Smooth muscle cell (in vitro differentiated cells): ENCODE data around the gene SIK2. TPM values are rescaled to one million over a fixed set of nuclear protein-coding genes. Genes with fewer than 3 reads are reported as not detected.

Source experiments
- DNase-seq: peaks from one replicate; lab custom pipeline; 2025; ENCODE audit not compliant: unreplicated experiment; lab: John Stamatoyannopoulos, UW
- H2AFZ ChIP-seq: fragments of 200-600 bp; sonication (generic); 2 replicates; pipeline ENCODE4 v1.6.0; 2016; ENCODE audit warnings: antibody characterized with exemption, low read depth, mild to moderate bottlenecking
- H3F3A ChIP-seq: fragments of 200-600 bp; sonication (generic); 2 replicates; pipeline ENCODE4 v1.6.0; 2017; ENCODE audit warnings: antibody characterized with exemption, low read depth
- H3K27ac ChIP-seq: fragments of 200-600 bp; sonication (generic); 2 replicates; pipeline ENCODE4 v1.5.1; 2016; ENCODE audit warnings: low read depth, mild to moderate bottlenecking
- H3K27me3 ChIP-seq: fragments of 200-600 bp; sonication (generic); 2 replicates; pipeline ENCODE4 v1.6.1; 2016; ENCODE audit warnings: low read depth, mild to moderate bottlenecking
- H3K36me3 ChIP-seq: fragments of 200-600 bp; sonication (generic); 2 replicates; pipeline ENCODE4 v1.5.1; 2016; ENCODE audit warnings: low read depth
- H3K4me1 ChIP-seq: fragments of 200-600 bp; sonication (generic); 2 replicates; pipeline ENCODE4 v1.5.1; 2016; ENCODE audit warnings: low read depth
- H3K4me2 ChIP-seq: fragments of 200-600 bp; sonication (generic); 2 replicates; pipeline ENCODE4 v1.6.0; 2016; ENCODE audit warnings: mild to moderate bottlenecking
- H3K4me3 ChIP-seq: fragments of 200-600 bp; sonication (generic); 2 replicates; pipeline ENCODE4 v1.5.1; 2016; ENCODE audit warnings: mild to moderate bottlenecking
- H3K79me2 ChIP-seq: fragments of 200-600 bp; sonication (generic); 2 replicates; pipeline ENCODE4 v1.6.0; 2016; ENCODE audit warnings: low read depth, mild to moderate bottlenecking
- H3K9ac ChIP-seq: fragments of 200-600 bp; sonication (generic); 2 replicates; pipeline ENCODE4 v1.6.0; 2016; ENCODE audit warnings: low read depth
- H3K9me3 ChIP-seq: fragments of 200-600 bp; sonication (generic); replicated peaks from 2 replicates; pipeline ENCODE4 v1.5.1; 2016; ENCODE audit warnings: low read depth
- H4K20me1 ChIP-seq: fragments of 200-600 bp; sonication (generic); 2 replicates; pipeline ENCODE4 v1.6.0; 2016; ENCODE audit warnings: low read depth
- WGBS: methylation state at CpG from one replicate; pipeline ENCODE4 v1.1.7; 2016; ENCODE audit warnings: low lambda C conversion rate; 5-methylcytosine and 5-hydroxymethylcytosine counted together
- polyA plus RNA-seq: library from polyadenylated mRNA; unstranded; fragments of >200 nt; fragmentation: Nextera tagmentation; extraction: Ambion mirVana; gene quantifications from 2 replicates; pipeline ENCODE4 v1.2.1, GENCODE V29; 2016
- total RNA-seq: library from RNA; depleted of rRNA; stranded (reverse); fragments of >200 nt; gene quantifications from 2 replicates; pipeline ENCODE4 v1.2.3, GENCODE V29; 2014
- TF ChIP-seq, protein P1 (sequence below): fragments of 200-600 bp; sonication (generic); IDR thresholded peaks from 2 replicates; pipeline ENCODE4 v1.5.1; 2017; ENCODE audit warnings: borderline replicate concordance, mild to moderate bottlenecking, antibody characterized with exemption; ENCODE audit not compliant: insufficient read depth, poor library complexity, severe bottlenecking

Gene SIK2
- total and polyA plus RNA-seq, 2 experiments from 2014 or later = 1.9 to 14.1 TPM

DNA sequence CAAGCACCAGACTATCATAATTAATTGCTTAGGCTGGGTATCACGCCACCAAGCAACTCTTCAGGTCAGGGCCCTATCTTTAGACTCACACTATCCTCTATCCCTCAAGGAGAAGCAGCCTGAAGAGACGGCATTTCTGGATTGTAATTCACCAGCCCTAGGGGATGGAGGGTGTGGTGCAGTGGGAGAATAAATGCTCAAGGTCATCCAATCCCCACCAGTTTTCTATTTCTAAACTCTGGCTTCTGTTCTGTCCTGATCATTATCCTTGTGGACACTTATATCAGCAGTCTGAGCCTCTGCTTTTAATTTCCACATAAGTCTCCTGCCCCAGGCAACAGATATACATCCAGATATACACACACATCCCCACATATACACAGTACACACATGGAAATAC lies 13.1 kb upstream of the SIK2 start:
- no peaks in the 10 kb centered on the region for H3K79me2 ChIP-seq
- DNase-seq = no peak
- H2AFZ ChIP-seq = no peak overlapping the region
- H3K4me3 ChIP-seq = no peak overlapping the region
- 83% methylated on average over 2 of the region's 2 CpGs for WGBS
- TF ChIP-seq, protein P1, sequence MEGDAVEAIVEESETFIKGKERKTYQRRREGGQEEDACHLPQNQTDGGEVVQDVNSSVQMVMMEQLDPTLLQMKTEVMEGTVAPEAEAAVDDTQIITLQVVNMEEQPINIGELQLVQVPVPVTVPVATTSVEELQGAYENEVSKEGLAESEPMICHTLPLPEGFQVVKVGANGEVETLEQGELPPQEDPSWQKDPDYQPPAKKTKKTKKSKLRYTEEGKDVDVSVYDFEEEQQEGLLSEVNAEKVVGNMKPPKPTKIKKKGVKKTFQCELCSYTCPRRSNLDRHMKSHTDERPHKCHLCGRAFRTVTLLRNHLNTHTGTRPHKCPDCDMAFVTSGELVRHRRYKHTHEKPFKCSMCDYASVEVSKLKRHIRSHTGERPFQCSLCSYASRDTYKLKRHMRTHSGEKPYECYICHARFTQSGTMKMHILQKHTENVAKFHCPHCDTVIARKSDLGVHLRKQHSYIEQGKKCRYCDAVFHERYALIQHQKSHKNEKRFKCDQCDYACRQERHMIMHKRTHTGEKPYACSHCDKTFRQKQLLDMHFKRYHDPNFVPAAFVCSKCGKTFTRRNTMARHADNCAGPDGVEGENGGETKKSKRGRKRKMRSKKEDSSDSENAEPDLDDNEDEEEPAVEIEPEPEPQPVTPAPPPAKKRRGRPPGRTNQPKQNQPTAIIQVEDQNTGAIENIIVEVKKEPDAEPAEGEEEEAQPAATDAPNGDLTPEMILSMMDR = no peak
- no peaks in the 10 kb centered on the region for H3K27me3 ChIP-seq
- no peaks in the 10 kb centered on the region for H3F3A ChIP-seq
- H3K36me3 ChIP-seq = no peaks in the 10 kb centered on the region
- H3K9ac ChIP-seq = no peak overlapping the region
- no peak overlapping the region for H3K27ac ChIP-seq
- H3K4me1 ChIP-seq = no peaks in the 10 kb centered on the region
- H3K9me3 ChIP-seq = no peaks in the 10 kb centered on the region
- H4K20me1 ChIP-seq = no peaks in the 10 kb centered on the region
- no peak overlapping the region for H3K4me2 ChIP-seq

DNA sequence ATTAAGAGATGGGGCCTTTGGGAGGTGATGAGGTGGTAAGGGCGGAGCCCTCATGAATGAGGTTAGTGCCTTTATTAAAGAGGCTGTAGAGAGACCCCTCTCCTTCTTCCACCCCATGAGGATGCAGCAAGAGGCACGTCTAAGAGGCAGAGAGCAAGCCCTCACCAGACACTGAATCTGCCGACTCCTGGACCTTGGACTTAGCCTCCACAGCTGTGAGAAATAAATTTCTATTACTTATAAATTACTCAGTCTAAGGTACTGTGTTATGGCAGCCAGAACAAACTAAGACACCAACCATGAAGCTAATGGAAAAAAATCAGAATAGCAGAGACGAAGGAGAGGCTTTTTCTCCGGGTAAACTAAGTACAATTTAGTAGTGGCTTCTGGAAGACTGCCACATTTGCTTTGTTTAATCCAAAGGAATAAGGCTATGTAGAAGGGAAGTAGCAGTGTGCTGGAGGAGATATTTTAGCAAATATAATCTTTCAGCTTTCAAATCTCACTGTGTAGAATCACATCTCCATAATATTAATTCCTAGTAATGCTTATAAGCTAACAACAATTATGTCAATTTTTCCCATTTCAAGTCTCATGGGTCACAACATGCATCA lies 12.3 kb upstream of the SIK2 start:
- no peaks in the 10 kb centered on the region for H3K27me3 ChIP-seq
- H3F3A ChIP-seq = no peaks in the 10 kb centered on the region
- no peaks in the 10 kb centered on the region for H3K9me3 ChIP-seq
- H2AFZ ChIP-seq = no peak overlapping the region
- no peaks in the 10 kb centered on the region for H3K36me3 ChIP-seq
- H3K4me3 ChIP-seq = no peak overlapping the region
- H3K9ac ChIP-seq = no peak overlapping the region
- no peak overlapping the region for H3K27ac ChIP-seq
- H3K79me2 ChIP-seq = no peaks in the 10 kb centered on the region
- no peaks in the 10 kb centered on the region for H4K20me1 ChIP-seq
- no peak for DNase-seq
- H3K4me1 ChIP-seq = no peaks in the 10 kb centered on the region
- WGBS = 83% methylated on average over 5 of the region's 5 CpGs
- TF ChIP-seq, protein P1 = no peak
- H3K4me2 ChIP-seq = no peak overlapping the region

DNA sequence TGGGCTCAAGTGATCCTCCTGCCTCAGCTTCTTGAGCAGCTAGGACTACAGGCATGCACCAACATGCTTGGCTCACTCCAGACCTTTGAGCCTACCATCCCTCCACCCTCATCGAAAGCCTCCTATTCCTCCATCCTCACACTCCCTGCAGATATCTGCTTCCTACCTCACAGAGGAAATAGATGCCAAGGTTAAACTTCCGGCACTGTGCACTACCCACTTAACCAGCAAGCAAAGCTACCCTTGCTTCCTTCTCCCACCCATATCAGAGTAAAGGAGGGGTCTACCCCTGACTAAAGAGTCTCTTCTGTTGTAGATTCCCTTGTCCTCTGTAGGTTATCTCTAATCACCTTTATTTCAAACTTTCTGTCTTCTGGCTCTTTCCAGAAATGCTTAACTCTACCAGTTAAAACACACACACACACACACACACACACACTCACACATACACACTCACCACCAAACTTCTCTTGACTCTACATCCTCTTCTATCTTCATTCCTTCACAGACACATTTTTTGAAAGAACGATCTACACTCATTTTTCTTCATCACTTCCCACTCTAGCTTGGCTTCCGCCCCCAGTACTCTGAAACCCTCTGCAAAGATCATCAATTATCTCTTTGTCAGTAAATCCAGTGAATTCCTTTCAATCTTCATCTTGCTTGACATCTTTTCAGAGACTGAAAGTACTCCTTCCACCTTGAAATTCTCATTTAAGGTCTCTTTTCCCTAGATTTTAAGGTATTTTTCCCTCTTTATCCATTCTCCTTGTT lies 10.9 kb upstream of the SIK2 start:
- H3K9me3 ChIP-seq = no peaks in the 10 kb centered on the region
- no peak overlapping the region for H3K27ac ChIP-seq
- H3K79me2 ChIP-seq = no peaks in the 10 kb centered on the region
- TF ChIP-seq, protein P1 = no peak
- H3K27me3 ChIP-seq = no peaks in the 10 kb centered on the region
- no peak for DNase-seq
- no peak overlapping the region for H2AFZ ChIP-seq
- H4K20me1 ChIP-seq = no peaks in the 10 kb centered on the region
- H3F3A ChIP-seq = no peaks in the 10 kb centered on the region
- 87% methylated on average over 4 of the region's 4 CpGs for WGBS
- no peak overlapping the region for H3K4me2 ChIP-seq
- no peaks in the 10 kb centered on the region for H3K36me3 ChIP-seq
- no peak overlapping the region for H3K9ac ChIP-seq
- no peaks in the 10 kb centered on the region for H3K4me1 ChIP-seq
- H3K4me3 ChIP-seq = no peak overlapping the region
